Bronchial epithelial cell (primary cell): ENCODE measurements around the gene NQO2. TPM values are rescaled to one million over a fixed set of nuclear protein-coding genes. Genes with fewer than 3 reads are reported as not detected.
A peak's percentile ranks its signal among the peaks of the same experiment; 100 is the strongest.

Experiments used
- DNase-seq: peaks from one replicate; pipeline ENCODE4 v3.0.0-alpha.2; 2010; ENCODE audit warnings: low read depth
- FAIRE-seq: peaks from 2 replicates; lab custom pipeline; 2011; peaks lifted over from hg19 to GRCh38; lab: Jason Lieb, UNC
- H3K27me3 ChIP-seq: 2 replicates; pipeline ENCODE4 v1.5.1; 2011; ENCODE audit warnings: low read length; ENCODE audit not compliant: control insufficient read depth, insufficient read depth
- H3K36me3 ChIP-seq: 2 replicates; pipeline ENCODE4 v1.5.1; 2011; ENCODE audit warnings: low read length; ENCODE audit not compliant: control insufficient read depth, insufficient read depth
- H3K4me3 ChIP-seq: 2 replicates; pipeline ENCODE4 v1.5.1; 2011; ENCODE audit warnings: mild to moderate bottlenecking, low read depth, low read length, control low read depth
- total RNA-seq: library from RNA; depleted of rRNA; stranded (reverse); fragments of >200 nt; gene quantifications from 2 replicates; pipeline ENCODE4 v1.2.1, GENCODE V29; 2014
- TF ChIP-seq, protein P1 (sequence below): IDR thresholded peaks from 2 replicates; pipeline ENCODE4 v1.5.1; 2011; ENCODE audit warnings: mild to moderate bottlenecking, moderate library complexity, low read length, control low read depth, inconsistent platforms; ENCODE audit not compliant: insufficient read depth, severe bottlenecking

The NQO2 gene, protein sequence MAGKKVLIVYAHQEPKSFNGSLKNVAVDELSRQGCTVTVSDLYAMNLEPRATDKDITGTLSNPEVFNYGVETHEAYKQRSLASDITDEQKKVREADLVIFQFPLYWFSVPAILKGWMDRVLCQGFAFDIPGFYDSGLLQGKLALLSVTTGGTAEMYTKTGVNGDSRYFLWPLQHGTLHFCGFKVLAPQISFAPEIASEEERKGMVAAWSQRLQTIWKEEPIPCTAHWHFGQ
- total RNA-seq, result 20.5 and 39.4 TPM in 2 replicates

DNA sequence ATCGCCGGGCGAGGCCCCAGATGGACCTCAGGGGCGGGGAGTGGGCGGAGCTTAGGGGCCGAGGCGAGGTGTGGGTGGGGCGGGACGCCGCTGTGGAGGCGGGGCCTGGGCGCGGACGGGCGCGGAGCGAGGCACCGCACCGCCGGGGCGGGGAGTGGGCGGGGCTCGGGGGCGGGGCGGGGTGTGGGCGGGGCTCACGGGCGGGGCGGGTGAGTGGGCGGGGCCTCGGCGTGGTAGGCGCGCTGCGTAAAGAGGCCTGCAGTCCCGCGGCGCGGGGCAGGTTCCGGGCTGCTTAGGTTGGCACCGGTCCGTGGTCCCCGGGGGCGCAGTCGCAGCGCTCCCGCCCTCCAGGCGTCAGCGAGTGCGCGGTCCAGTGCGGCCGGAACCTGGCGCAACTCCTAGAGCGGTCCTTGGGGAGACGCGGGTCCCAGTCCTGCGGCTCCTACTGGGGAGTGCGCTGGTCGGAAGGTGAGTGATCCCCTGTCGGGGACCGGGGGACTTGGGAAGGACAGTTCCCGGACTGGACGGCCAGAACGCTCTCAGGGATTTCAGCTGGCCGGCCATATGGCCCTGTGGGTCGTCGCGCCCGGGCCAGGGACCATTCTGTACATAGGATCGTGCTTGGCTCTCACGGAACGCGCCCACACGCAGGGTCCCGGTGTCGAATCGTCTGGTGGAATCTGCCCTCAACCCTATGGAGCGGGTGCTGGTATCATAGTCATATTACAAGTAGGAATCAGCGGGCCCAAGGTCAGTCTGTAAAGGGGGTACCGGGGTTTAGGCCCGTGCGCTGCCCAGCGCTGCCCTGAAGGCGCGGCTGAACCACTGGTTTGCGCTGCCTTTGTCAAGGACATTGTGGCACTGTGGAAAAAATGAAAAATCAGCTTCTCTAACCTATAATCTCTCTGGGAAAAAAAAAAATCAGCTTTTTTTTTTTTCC is at the start of gene NQO2:
TSS of gene NQO2 (plus strand) at position 277 of the 940 bp plus-strand sequence. CDS start 6,659 bp downstream, outside the sequence.
- DNase-seq, result no peak
- TF ChIP-seq, protein P1, sequence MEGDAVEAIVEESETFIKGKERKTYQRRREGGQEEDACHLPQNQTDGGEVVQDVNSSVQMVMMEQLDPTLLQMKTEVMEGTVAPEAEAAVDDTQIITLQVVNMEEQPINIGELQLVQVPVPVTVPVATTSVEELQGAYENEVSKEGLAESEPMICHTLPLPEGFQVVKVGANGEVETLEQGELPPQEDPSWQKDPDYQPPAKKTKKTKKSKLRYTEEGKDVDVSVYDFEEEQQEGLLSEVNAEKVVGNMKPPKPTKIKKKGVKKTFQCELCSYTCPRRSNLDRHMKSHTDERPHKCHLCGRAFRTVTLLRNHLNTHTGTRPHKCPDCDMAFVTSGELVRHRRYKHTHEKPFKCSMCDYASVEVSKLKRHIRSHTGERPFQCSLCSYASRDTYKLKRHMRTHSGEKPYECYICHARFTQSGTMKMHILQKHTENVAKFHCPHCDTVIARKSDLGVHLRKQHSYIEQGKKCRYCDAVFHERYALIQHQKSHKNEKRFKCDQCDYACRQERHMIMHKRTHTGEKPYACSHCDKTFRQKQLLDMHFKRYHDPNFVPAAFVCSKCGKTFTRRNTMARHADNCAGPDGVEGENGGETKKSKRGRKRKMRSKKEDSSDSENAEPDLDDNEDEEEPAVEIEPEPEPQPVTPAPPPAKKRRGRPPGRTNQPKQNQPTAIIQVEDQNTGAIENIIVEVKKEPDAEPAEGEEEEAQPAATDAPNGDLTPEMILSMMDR, result peak; percentile 9

DNA sequence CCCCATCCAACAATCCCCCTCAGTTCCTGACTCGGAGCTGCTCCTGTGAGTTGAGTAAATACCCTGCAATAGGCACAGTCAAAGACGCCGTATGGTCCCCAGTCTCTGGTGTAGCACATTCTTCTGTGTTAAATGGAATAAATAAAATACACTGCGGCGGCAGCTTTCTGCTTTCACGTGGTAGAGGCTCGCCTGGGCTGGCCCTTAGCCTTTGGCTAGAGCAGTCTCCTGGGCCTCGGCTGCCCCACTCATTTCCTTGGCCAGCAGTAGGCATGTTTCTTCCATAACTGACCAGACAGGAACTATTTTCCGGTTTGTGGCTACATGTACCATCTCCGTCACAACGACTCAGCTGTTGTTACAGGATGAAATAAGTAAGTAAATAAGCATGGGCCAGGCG is 49.0 kb upstream of the NQO2 start:
- H3K4me3 ChIP-seq, result no peak overlapping the region
- DNase-seq (peak; percentile 27), FAIRE-seq (no peak)
- H3K27me3 ChIP-seq, result no peaks in the 10 kb centered on the region
- H3K36me3 ChIP-seq, result peaks cover 15% of the 10 kb centered on the region
- TF ChIP-seq, protein P1, result no peak

More for the DNA sequence above, at the start of gene NQO2:
- H3K27me3 ChIP-seq, result no peaks in the 10 kb centered on the region
- peak within 1 kb of the TSS; percentile 90 for H3K4me3 ChIP-seq
- FAIRE-seq, result no peak
- H3K36me3 ChIP-seq, result no peaks in the 10 kb centered on the region

DNA sequence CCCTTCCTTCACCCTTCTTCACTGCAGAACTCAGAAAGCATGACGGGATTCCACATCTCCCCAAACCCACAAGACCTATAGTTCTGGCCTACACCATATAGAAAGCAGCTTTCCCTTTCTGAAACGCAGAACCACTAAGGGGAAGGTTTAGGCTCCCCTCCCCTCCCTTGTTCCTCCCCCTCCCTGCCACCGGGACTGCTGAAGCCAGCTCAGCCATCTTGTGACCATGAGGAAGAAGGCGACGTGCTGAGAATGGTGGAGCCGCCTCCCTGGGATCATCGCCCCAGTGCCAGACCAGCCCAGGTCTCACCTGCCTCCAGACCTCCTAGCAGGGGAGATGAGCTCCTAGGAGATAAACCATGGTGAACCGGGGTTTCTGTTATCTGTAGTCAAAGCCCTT is 48.0 kb upstream of the NQO2 start:
- no peaks in the 10 kb centered on the region for H3K27me3 ChIP-seq
- DNase-seq (no peak), FAIRE-seq (no peak)
- H3K36me3 ChIP-seq, result peaks cover 17% of the 10 kb centered on the region
- no peak overlapping the region for H3K4me3 ChIP-seq
- TF ChIP-seq, protein P1, result no peak

DNA sequence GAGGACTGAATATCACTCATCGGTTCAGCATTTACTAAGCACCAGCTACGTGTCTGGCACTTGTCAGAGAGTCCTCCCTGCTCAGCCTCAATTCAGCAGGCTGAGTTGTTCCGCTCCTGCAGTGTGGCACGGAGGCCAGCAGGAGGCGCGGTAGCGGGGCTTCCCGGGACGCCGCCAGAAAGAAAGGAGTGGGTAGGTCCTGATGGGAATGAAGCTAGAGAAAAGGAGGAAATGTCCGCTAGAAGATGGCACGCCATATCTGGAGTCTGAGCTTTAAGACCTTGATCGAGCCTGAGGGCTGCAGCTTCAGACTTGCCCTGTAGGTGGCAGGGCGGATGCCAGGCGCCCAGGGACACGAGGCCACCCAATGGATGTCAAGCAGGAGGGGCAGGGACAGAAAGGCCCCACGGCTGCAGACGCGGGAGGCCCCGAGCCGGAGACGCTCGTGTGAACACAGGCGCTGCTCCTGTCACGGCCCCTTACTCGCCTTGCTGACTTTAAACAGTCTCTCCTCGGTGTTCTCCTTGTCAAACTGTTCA is 47.1 kb upstream of the NQO2 start:
- no peak overlapping the region for H3K4me3 ChIP-seq

DNA sequence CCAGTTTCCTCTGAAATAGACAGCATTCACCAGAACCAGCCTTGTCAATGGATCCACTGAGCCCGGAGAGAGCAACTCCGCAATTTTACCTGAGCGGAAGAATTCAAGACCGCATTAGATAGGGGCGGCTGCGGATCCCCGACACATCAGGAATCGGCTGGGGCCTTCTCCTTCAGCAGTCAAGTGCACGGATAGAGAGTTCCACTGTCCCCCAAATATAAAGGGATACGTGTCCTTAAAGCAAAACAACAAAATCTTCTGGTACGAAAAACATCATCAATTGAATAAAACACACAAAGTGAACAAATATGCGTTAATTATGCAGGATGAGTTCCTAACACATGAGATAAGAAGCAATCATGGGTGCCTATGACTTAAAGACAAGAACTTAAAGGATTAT is 46.6 kb upstream of the NQO2 start:
- Histone ChIP-seq H3K4me3 (no peak overlapping the region), H3K36me3 (peaks cover 12% of the 10 kb centered on the region), H3K27me3 (no peaks in the 10 kb centered on the region)
- DNase-seq (no peak), FAIRE-seq (no peak)
- TF ChIP-seq, protein P1, result no peak

More for the DNA sequence above, 47.1 kb upstream of the NQO2 start:
- peaks cover 17% of the 10 kb centered on the region for H3K36me3 ChIP-seq
- TF ChIP-seq, protein P1, result peak; percentile 84
- H3K27me3 ChIP-seq, result no peaks in the 10 kb centered on the region
- DNase-seq, result peak; percentile 81
- FAIRE-seq, result peak; percentile 36
